Amniotic epithelial cell (primary cell): ENCODE data around the gene RAB11FIP2.
"Not testable (repeated sequence)": the region's sequence is repeated elsewhere in the genome, so short reads cannot be mapped to it uniquely, and the experiment has no call there.

Experiments used
- DNase-seq: peaks from one replicate; pipeline ENCODE4 v3.0.0-alpha.2; 2010; ENCODE audit warnings: low read depth

Gene RAB11FIP2

GRCh38 chr10:118046395-118047156 lies at the start of gene RAB11FIP2:
RAB11FIP2 (minus strand) TSS chr10:118046941; CDS start chr10:118046163, 778 bp downstream.
- DNase-seq, result peak; percentile 87

- no peak for DNase-seq
These were observed 49.3 kb upstream of the RAB11FIP2 start for GRCh38 chr10:118096022-118096421.

- DNase-seq, result no peak
These were observed 45.5 kb upstream of the RAB11FIP2 start for GRCh38 chr10:118092209-118092608.

GRCh38 chr10:118080817-118081216 lies 34.1 kb upstream of the RAB11FIP2 start:
- DNase-seq, result no peak

GRCh38 chr10:118076705-118077104 lies 30.0 kb upstream of the RAB11FIP2 start:
- DNase-seq, result no peak

GRCh38 chr10:118072840-118073239 lies 26.1 kb upstream of the RAB11FIP2 start:
- DNase-seq, result no peak

- not testable (repeated sequence) for DNase-seq
These were observed 20.6 kb upstream of the RAB11FIP2 start for GRCh38 chr10:118067389-118067788.

GRCh38 chr10:118062798-118063238 lies 16.1 kb upstream of the RAB11FIP2 start:
- DNase-seq, result no peak

- DNase-seq, result no peak
These were observed 11.6 kb upstream of the RAB11FIP2 start for GRCh38 chr10:118058371-118058770.

GRCh38 chr10:118057361-118057760 lies 10.6 kb upstream of the RAB11FIP2 start:
- DNase-seq, result no peak

GRCh38 chr10:118054383-118054782 lies 7.6 kb upstream of the RAB11FIP2 start:
- peak; percentile 14 for DNase-seq

- DNase-seq, result no peak
These were observed 6.1 kb upstream of the RAB11FIP2 start for GRCh38 chr10:118052816-118053215.

- no peak for DNase-seq
These were observed 1.1 kb upstream of the RAB11FIP2 start for GRCh38 chr10:118047880-118048279.

GRCh38 chr10:118047157-118047719 lies 497 bp upstream of the RAB11FIP2 start:
- no peak for DNase-seq

- DNase-seq, result peak; percentile 23
These were observed 825 bp downstream of the RAB11FIP2 start for GRCh38 chr10:118045837-118046394.

- peak; percentile 18 for DNase-seq
These were observed 1.4 kb downstream of the RAB11FIP2 start for GRCh38 chr10:118045158-118045836.

- no peak for DNase-seq
These were observed 3.9 kb downstream of the RAB11FIP2 start for GRCh38 chr10:118042827-118043242.

GRCh38 chr10:118042336-118042735 lies 4.4 kb downstream of the RAB11FIP2 start:
- DNase-seq, result no peak

- DNase-seq, result no peak
These were observed 5.4 kb downstream of the RAB11FIP2 start for GRCh38 chr10:118041316-118041715.

- DNase-seq, result peak; percentile 31
These were observed 10.4 kb downstream of the RAB11FIP2 start for GRCh38 chr10:118036281-118036875.

GRCh38 chr10:118035354-118036005 lies 11.3 kb downstream of the RAB11FIP2 start:
- peak; percentile 51 for DNase-seq
